GM19452 (cell line): Measurements from ENCODE around the gene PLEKHA1.

Experiments used
- ATAC-seq: cut with Tn5 transposase; IDR thresholded peaks from one replicate; pipeline ENCODE4 v1.9.1; 2021; ENCODE audit not compliant: unreplicated experiment

The PLEKHA1 gene

DNA sequence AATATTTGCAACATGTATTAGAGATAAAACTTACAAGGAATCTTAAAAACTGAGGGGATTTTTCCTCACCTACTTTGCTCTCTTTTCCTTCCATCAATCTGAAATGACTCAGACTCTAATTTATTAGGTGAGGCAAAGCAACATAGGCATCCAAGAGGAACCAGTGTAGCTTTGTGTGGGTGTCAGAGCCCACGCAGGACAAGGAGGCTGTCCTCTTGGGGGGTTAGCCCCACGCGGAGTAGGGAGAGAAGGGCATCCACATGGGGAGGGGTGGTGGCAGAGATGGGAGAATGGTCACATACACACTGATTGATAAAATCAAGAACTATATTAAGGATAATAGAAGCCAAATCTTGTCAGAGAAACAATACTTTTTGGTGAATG lies 46.1 kb downstream of the PLEKHA1 start:
- ATAC-seq = no peak

DNA sequence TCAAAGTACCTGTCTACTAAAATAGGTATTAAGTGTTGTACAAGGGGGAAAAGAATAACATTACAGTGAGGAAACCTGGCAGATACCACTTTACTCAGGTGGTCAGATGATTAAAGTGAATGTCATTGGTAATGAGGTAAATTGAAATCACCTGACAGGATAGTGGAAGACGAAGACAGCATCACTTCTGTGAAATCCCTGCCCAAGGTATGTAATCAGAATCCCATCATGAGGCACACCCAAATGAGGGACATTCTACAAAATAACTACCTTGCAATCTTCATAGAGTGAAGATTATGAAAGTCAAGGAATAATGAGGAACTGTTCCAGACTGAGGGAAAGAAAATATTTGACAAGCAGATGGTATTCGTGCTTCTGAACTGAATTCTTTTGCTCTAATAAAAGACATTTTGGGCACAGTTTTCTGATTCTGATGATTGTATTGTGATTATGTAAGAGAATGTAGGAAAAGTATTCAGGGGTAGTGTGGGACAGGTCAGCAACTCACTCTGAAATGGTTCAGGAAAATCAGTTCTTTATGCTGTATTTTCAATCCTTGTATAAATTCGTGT lies 46.6 kb downstream of the PLEKHA1 start:
- no peak for ATAC-seq

DNA sequence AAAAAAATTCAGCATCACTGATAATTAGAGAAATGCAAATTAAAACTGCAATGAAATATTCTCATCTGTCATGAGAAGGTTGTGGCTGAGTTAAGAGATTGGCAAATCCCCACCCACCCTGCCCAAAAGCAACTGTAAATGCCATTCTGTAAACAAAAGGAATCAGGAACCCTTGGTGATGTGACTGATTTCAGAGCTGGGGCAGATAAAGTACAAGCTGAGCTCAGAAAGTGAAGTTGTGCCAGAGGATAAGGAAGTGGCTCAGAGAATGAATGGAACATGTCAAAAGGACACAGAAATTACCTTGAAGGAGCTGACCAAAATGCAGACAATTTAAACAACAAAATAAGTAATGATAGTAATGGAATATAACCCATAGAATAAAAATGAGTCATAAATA lies 47.2 kb downstream of the PLEKHA1 start:
- no peak for ATAC-seq

DNA sequence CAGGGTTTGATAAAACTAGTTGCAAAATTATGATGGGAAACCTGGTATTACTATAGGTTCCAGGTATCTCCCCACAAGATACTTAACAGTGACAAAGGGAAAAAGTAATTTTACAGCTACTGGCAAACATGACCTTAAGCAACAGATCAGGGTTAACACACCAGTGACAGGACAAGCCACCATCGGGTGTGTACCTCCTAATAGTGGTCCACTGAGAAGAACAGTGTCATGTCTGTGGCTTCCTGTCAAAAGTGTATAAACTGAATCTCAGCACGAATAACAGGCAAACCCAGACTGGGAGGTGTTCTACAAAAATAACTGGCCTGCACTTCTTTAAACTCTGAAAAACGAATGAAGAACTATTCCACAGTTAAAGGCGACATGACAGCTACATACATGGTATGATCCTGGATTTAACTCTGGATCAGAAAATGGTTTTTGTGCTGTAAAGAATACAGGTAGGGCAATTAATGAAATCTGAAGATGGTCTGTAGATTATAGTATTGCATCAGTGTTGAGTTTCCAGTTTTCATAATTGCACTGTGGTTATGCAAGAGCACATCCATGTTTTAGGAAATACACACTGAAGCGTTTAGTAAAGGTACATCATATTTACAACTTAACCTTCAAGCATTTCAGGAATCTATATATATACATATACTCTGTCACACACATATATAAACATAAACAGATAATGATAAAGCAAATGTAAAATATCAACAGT lies 47.9 kb downstream of the PLEKHA1 start:
- no peak for ATAC-seq

DNA sequence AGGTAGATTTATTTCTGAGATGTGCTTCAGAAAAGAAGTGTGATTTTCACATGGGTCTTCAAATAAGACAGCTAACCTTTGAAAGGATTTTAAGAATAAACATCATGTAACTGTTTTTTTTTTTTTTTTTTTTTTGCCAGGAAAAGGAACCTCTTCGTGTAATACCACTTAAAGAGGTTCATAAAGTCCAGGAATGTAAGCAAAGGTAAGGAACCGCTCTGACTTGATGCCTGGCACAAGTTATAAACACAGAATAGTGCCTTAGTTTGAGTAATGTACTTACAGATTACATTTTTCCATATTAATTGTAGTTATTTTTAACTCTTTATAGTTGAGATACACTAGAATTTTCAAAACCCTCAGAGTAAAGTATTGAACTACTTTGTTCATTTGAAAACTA lies 49.6 kb downstream of the PLEKHA1 start:
- ATAC-seq = no peak

DNA sequence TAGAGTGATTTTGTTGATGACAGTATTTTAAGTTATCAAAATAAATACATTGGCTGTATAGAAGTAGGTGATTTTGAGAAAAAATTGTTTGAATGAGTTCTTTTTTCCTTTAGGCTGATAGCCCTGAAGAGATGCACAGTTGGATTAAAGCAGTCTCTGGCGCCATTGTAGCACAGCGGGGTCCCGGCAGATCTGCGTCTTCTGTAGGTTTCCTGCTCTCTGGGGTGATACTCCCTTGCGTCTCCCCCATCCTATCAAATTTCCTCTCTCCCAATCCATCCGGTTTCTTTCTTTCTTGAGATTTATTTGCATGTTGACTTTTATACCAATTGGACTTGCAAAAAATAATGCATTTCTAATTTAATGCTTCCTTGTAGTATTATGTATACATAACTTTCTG lies 52.3 kb downstream of the PLEKHA1 start:
- ATAC-seq = no peak

DNA sequence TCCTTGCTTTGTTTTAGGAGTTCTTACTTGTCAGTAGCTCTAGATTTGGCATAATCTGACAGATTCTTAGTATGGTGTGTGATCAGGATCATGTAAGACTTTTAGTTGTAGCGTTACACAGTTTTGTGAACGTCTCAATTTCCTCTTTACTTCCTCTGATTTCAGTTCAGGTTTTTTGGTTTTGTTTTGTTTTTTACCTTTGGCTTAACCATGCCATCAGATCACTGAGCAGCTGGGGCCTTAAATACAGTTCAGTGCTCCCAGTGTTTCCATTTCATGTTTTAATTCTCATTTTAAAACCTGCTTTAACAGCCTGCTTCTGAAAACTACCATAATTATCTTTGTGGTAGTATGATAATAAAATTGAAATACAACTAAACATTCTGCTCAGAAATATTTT lies 52.8 kb downstream of the PLEKHA1 start:
- ATAC-seq = no peak

DNA sequence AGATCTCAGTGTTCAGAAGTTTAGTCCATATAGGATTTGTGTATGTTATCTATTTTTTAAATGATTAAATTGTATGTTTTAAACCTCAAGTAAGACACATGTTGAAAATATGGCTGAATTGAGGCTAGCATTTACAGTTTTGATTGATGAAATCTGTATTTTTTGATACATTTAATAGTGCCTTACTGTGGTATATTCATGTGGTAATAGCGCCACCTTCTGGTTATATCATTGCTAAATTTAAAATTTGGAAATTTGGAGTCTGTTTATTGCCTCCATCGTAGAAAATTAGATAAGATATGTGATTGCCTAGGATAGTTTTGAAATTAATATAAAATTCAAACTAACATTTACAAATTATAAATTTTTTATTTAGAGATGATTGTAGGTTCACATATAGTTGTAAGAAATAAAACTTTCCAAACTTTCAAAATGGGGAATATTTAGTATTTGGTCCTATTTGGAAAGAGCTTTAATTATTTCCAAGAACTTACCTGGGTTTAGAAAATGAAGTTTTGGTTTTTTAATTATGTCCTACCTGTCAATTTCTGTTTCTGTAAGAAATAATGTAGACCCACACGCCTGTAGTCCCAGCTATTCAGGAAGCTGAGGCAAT lies 60.8 kb downstream of the PLEKHA1 start:
- no peak for ATAC-seq

DNA sequence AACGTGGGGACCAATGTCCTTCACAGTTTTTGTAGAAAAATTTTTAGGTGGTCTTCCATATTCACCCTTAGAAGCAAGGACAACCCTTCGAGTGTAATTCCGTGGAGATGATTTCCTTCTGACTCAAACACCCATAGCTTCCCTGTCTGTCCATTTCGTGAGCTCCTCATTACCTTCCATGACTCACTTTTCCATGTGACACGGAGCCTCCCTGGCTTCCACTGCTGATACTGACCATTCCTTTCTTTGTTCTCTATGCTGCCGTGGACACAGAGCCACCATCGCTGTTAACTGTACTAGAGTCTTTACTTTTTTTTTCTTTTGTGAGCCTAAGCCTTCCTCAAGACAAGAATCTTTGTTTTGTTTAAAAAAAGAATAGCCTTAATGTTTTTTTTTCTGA lies 67.5 kb downstream of the PLEKHA1 start:
- no peak for ATAC-seq

DNA sequence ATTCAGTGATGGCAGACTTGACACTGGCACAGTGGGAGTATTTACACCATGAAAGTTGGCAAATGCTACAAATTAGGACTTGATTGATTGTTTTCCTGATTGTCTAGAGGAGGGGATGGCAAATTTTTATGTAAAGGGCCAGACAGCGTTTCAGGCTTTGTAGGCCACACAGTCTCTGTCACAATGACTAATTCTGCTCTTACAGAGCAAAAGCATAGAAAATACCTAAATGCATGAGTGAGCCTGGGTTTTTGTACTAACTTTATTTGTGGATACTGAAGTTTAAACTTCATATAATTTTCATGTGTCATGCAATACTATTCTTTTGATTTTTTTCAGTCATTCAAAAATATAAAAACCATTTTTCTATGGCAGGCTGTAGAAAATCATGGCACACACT lies 71.0 kb downstream of the PLEKHA1 start:
- ATAC-seq = no peak

DNA sequence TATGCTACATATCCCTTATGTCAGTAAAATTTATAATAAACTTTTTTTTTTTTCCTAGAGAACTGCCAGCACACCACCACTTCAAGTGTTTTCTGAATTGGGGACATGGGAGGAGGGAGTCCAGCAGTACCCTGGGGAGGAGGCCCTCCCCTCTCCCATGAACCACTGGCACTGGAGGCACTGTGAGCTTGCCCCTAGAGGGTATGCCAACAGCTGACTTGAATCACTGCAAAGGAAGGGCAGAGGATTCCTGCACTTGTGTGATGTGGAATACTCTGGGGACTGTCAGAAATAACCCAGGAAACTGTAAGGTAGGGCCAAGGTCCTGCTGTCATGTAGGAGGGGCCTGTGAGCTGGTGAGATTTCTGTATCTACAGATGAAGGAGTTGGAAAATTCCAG lies 71.4 kb downstream of the PLEKHA1 start:
- no peak for ATAC-seq

DNA sequence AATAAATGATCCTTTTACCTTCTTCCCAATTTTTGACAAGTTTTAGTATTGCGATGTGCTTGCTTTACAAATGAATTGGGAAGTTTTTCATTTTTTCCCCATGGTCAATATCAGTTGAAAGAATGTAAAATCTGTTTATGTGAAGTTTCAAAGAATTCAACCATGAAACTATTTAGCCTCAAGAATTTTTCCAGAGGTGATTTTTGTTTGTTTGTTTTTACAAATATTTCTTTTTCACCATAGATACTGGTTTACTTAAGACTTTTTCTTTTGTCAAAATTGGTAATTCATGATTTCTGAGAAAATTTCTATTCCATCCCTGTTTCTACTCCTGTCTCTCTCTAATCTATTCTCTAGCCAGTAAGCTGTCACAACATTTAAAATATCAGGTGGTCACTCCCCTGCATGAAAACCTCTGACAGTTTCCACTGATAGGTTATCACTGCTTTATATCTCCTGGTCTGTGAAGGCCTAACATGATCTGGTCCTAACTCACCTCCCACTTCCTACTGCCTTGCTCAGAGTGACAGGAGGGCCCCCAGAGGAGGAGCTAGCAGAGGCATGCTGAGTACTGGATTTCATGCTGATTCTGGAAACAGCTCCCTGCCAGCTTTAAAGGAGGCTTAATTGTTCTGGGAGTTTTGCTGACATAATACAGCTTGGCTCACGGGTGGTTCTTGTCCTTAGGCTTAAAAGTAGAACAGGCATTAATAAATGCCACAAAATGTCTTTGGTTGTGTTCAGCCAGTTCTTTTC lies 72.3 kb downstream of the PLEKHA1 start:
- ATAC-seq = no peak

DNA sequence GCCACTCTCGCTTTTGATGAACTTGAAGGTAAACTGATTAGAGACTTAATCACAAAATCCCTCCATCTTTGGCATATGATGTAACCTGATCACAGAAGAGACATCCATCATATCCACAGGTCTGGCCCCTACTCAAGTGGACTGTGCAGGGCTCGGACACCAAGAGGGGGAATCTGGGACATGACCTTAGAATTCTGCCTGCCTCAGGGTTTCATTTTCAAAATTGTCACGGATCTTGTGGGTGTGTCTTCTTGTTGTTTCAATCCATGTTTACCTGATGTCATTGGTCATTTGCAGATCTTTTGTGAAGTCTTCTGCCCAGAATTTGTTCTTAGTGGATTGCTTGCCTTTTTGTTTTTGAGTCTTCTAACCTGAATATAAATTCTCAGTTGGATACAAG lies 74.1 kb downstream of the PLEKHA1 start:
- no peak for ATAC-seq

DNA sequence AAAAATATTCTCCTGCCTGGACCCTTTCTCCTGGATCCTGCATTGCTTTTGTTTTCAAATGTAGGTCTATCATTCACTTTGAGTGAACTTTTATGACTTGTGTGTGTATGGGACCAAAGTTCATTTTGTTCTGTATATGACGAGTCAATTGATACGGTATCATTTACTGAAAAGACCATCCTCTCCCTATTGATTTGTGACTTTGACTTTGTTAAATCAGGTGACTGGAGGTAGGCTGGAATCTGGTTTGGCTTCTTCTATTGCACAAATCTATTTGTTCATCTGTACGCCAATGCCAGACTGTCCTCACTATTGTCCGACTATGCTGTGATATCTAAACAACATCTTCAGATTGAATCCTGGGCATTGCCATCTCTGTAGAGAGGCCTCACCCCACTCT lies 74.6 kb downstream of the PLEKHA1 start:
- no peak for ATAC-seq

DNA sequence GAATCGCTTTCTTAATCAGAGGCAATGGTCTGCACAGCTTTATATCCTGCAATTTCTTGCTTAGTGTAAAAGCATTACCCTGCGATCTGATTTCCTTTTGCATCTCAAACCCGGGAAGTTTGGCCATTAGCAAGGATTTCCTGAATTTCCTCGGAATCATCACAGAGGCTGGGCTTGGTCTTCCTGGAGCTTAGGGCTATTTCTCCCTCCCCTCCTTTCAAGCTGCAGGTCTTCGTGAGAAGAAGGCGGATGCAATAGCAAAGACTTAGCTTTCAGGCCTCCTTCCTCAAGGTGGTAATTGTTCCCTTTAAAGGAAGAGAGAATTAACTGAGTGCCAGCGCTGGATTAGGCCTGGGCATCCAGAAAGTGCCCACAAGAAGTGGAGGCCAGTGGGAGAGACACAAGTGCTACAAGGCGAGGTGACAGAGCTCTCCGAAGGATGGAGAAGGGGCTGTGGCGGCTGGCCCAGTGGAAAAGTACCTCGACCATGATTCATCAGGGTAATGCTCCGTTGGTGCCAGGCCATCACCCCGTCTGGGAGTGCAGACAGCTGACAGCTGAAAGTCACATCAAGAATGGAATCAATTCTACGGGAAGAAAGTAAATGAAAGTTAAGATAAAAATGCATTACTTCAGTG lies 76.0 kb downstream of the PLEKHA1 start:
- ATAC-seq = no peak

DNA sequence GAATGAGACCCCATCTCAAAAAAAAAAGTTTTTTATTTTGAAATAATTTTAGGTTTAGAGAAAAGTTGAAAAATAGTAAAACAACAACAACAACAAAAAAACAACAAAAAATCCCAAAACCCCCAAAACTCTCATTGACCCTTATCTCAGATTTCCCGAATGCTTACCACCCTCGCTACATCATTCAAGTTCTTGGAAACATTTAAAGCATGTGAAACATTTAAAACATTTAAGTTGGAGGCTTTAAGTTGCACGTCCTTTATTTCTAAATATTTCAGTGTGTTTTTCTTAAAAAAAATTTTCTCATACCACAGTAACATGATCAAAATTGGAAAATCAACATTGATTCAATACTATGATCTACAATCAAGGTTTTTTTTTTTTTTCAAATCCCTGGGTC lies 79.6 kb downstream of the PLEKHA1 start:
- no peak for ATAC-seq

DNA sequence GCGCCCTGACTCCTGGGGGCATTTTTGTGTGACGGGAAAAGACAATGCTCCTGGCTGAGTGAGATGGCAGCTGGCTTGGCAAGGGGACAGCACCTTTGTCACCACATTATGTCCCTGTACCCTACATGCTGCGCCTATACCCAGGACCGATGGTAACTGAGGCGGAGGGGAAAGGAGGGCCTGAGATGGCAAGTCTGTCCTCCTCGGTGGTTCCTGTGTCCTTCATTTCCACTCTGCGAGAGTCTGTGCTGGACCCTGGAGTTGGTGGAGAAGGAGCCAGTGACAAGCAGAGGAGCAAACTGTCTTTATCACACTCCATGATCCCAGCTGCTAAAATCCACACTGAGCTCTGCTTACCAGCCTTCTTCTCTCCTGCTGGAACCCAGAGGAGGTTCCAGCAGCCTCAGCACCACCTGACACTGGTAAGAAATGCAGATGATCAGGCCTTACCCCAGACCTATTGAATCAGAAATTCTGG lies 80.1 kb downstream of the PLEKHA1 start, which contains the start of gene ARMS2:
ARMS2 (plus strand) TSS at position 51 of the 478 bp plus-strand sequence; CDS start at position 126, 75 bp downstream.
- ATAC-seq = no peak

DNA sequence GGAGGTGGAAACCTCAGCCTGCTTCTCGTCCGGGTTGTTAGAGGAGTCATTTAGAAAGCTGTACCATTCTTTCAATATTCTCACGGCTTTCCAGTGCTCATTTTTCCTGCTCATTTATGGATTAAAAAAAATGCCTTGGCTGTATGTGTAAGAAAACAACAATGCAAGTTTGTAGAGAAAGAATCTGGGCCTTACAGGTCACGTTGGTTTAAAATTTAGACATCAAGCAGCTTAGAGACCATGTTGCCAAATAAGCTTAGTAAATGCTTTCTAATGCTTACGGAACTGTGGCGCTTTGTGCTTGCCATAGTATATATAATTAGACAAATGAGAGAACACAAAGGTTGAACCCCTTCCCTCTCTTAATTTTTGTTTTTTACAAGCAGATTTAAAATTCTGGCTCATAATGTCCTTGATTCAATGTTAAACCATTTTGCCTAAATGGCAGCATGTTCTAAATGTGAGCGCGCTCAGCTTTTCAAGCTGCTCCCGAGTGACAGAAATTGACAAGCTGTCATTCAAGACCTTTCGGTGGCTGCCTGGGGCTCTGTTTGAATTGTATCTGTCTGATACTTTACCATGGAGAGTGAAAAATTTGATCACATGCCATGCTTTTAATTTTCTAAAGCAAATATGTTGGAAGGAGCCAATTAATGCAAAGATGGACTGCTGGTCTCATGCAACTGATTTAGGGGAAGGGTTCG lies 81.0 kb downstream of the PLEKHA1 start:
- ATAC-seq = no peak

DNA sequence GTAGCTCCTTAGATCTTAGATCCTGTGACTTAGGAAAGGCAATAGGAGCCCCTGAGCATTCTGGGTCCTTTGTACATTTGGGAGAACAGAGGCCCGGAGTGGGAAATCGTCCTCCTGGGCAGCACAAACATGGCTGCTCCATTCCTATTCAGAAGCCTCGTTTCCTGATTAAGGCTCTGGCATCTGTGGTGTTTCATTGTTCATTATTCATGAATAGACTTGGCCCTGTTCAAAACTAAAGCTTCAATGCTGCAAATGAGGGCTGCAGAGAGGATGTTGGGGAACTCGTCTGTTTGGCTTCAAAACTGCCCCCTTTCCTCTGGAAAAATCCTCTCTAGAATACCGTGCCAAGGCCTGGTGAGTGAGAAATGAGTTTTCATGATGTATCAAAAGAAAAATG lies 83.4 kb downstream of the PLEKHA1 start:
- ATAC-seq = no peak

DNA sequence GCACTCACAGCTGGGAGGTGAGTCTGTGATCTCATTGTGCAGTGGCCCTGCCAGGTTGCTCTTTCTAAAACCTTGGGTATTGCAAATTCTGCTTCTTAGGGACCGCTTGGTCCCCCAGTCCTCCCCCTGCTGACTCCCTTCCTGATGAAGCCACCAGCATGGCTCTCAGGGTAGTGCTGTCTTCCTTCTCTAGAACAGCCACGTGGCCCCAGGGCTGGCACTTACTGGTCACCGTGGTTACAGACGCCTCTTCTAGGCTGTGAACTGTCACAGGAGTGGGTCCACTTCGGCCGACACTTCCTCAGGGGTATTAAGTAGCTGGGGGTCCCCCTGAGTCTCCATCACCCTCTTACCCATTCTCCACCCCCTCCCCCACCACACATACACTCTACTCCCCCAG lies 84.2 kb downstream of the PLEKHA1 start:
- no peak for ATAC-seq
